HEK293 (cell line): Measurements from ENCODE around the gene ZNF469.

Experiments used
- OVOL3 ChIP-seq: fragments of 450-650 bp; formaldehyde crosslinking; IDR thresholded peaks from 2 replicates; pipeline ENCODE4 v1.5.1; 2016; ENCODE audit warnings: missing biosample characterization, missing genetic modification characterization
- SP2 ChIP-seq: fragments of 450-650 bp; formaldehyde crosslinking; IDR thresholded peaks from 2 replicates; pipeline ENCODE4 v1.5.1; 2016; ENCODE audit warnings: missing biosample characterization, missing genetic modification characterization
- YY1 ChIP-seq: fragments of 450-650 bp; formaldehyde crosslinking; IDR thresholded peaks from 2 replicates; pipeline ENCODE4 v1.5.1; 2018; ENCODE audit warnings: missing biosample characterization, missing genetic modification characterization
- ZNF24 ChIP-seq: fragments of 450-650 bp; formaldehyde crosslinking; IDR thresholded peaks from 2 replicates; pipeline ENCODE4 v1.5.1; 2016; ENCODE audit warnings: missing biosample characterization, missing genetic modification characterization
- ZNF274 ChIP-seq, 2 experiments: fragments of 200-500 bp in 1 of 2; fragments of 450-650 bp in 1 of 2; sonication (Bioruptor generic) in 1 of 2; formaldehyde crosslinking in 1 of 2; IDR thresholded peaks; 2 replicates each; pipeline versions ENCODE4 v1.5.1 to v1.6.1; 2014 to 2016; ENCODE audit warnings: borderline replicate concordance in 1 of 2, inconsistent platforms in 1 of 2, low read length in 1 of 2, missing biosample characterization in 1 of 2, missing genetic modification characterization in 1 of 2
- ZNF416 ChIP-seq: fragments of 450-650 bp; formaldehyde crosslinking; IDR thresholded peaks from 2 replicates; pipeline ENCODE4 v1.5.1; 2016; ENCODE audit warnings: missing biosample characterization, missing genetic modification characterization
- TF ChIP-seq, protein P1 (sequence below): fragments of 450-650 bp; formaldehyde crosslinking; IDR thresholded peaks from 2 replicates; pipeline ENCODE4 v1.5.1; 2016; ENCODE audit warnings: missing biosample characterization, missing genetic modification characterization
- TF ChIP-seq, protein P2 (sequence below): fragments of 450-650 bp; IDR thresholded peaks from 2 replicates; pipeline ENCODE4 v1.5.1; 2018; ENCODE audit warnings: missing biosample characterization, missing genetic modification characterization
- TF ChIP-seq, protein P3 (sequence below): fragments of 450-650 bp; formaldehyde crosslinking; IDR thresholded peaks from 2 replicates; pipeline ENCODE4 v1.5.1; 2016; ENCODE audit warnings: missing biosample characterization, missing genetic modification characterization

DNA sequence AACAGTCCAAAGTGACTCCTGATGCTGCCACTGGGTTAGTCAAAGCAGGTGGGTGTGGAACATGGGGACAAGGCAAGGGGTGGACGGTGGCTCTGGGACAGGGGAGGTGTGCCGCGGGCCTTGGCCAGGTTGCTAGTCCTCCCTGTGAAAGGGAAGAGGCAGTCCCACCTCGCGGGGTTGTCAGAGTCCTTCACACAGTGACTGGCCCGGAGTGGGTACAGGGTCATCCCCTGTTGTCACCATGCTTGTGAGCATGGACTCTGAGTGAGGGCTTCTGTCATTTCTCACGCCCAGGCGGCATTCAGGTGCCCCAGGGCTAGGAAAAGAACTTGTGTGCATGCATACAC lies 3.1 kb upstream of the ZNF469 start:
- TF ChIP-seq, protein P1, sequence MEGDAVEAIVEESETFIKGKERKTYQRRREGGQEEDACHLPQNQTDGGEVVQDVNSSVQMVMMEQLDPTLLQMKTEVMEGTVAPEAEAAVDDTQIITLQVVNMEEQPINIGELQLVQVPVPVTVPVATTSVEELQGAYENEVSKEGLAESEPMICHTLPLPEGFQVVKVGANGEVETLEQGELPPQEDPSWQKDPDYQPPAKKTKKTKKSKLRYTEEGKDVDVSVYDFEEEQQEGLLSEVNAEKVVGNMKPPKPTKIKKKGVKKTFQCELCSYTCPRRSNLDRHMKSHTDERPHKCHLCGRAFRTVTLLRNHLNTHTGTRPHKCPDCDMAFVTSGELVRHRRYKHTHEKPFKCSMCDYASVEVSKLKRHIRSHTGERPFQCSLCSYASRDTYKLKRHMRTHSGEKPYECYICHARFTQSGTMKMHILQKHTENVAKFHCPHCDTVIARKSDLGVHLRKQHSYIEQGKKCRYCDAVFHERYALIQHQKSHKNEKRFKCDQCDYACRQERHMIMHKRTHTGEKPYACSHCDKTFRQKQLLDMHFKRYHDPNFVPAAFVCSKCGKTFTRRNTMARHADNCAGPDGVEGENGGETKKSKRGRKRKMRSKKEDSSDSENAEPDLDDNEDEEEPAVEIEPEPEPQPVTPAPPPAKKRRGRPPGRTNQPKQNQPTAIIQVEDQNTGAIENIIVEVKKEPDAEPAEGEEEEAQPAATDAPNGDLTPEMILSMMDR (tag by site-specific recombination), result no peak
- no peak for TF ChIP-seq YY1 (tag by site-specific recombination)
- TF ChIP-seq, protein P2, sequence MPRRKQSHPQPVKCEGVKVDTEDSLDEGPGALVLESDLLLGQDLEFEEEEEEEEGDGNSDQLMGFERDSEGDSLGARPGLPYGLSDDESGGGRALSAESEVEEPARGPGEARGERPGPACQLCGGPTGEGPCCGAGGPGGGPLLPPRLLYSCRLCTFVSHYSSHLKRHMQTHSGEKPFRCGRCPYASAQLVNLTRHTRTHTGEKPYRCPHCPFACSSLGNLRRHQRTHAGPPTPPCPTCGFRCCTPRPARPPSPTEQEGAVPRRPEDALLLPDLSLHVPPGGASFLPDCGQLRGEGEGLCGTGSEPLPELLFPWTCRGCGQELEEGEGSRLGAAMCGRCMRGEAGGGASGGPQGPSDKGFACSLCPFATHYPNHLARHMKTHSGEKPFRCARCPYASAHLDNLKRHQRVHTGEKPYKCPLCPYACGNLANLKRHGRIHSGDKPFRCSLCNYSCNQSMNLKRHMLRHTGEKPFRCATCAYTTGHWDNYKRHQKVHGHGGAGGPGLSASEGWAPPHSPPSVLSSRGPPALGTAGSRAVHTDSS (tag by site-specific recombination), result no peak
- TF ChIP-seq, protein P3, sequence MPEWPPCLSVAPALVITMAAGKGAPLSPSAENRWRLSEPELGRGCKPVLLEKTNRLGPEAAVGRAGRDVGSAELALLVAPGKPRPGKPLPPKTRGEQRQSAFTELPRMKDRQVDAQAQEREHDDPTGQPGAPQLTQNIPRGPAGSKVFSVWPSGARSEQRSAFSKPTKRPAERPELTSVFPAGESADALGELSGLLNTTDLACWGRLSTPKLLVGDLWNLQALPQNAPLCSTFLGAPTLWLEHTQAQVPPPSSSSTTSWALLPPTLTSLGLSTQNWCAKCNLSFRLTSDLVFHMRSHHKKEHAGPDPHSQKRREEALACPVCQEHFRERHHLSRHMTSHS, result no peak
- TF ChIP-seq OVOL3 (tag by site-specific recombination), result no peak
- TF ChIP-seq ZNF24 (tag by site-specific recombination), result no peak
- TF ChIP-seq ZNF416 (tag by site-specific recombination), result no peak
- no peak for TF ChIP-seq SP2 (tag by site-specific recombination)
- TF ChIP-seq ZNF274 (IDR thresholded peaks at IDR 0.05; ENCODE audit: low read length), result no peak
- TF ChIP-seq ZNF274 (tag by site-specific recombination; IDR thresholded peaks at IDR 0.05; ENCODE audit: borderline replicate concordance), result no peak
